Measurements from ENCODE around the gene ACOT11.

Gene ACOT11

DNA sequence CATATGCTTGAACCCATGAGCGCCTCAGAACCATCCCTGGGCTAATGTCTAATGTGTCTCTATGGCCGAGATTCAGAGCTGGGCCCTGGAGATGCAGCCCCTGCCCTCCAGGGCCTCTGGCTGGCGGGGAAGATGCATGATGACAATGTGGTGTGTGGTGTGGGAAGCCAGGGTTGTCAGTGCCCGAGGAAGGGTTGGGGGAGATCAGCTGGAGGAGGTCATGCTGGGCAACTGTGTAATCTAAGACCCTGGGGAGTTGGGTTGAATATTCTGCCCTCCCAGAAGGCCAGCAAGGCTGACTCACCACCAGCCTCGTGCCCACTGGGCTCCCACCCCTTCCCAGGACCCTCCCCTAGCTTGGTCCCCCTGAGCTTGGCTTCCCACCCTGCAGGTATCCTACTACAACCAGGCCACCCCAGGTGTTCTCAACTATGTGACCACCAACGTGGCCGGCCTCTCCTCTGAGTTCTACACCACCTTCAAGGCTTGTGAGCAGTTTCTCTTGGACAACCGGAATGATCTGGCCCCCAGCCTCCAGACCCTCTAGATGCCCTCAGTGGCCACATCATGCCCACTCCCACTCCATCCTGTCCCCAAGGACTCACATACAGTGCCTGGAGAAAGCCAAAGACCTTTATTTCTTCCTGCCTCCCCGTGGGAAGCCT lies 60.7 kb downstream of the ACOT11 start:
- Histone ChIP-seq H3K4me1 (no peaks in the 10 kb centered on the region), H3K9me3 (no peaks in the 10 kb centered on the region), H3K36me3 (replicated peaks) (no peaks in the 10 kb centered on the region), H3K27me3 (ENCODE audit: low read depth) (no peaks in the 10 kb centered on the region), H3K4me3 (no peak overlapping the region)
- in situ Hi-C loops (cut with MboI; ENCODE audit: low sequenced_read_pairs), result no loop called here
- no peak for DNase-seq (ENCODE audit: low spot score in 2 of 2)

- Histone ChIP-seq H3K9me3 (no peaks in the 10 kb centered on the region), H3K4me3 (no peak overlapping the region), H3K27me3 (ENCODE audit: low read depth) (no peaks in the 10 kb centered on the region), H3K36me3 (replicated peaks) (no peaks in the 10 kb centered on the region), H3K4me1 (no peaks in the 10 kb centered on the region)
- DNase-seq (ENCODE audit: low spot score in 2 of 2), result peak in 1 of 2 experiments; percentile 5
- in situ Hi-C loops (cut with MboI; ENCODE audit: low sequenced_read_pairs), result no loop called here
Measured at GRCh38 chr1:54609301-54609921, 61.4 kb downstream of the ACOT11 start.

GRCh38 chr1:54610048-54610447 lies 62.0 kb downstream of the ACOT11 start:
- in situ Hi-C loops (cut with MboI; ENCODE audit: low sequenced_read_pairs), result no loop called here
- Histone ChIP-seq H3K9me3 (no peaks in the 10 kb centered on the region), H3K4me3 (no peak overlapping the region), H3K27me3 (ENCODE audit: low read depth) (no peaks in the 10 kb centered on the region), H3K4me1 (no peaks in the 10 kb centered on the region), H3K36me3 (replicated peaks) (no peaks in the 10 kb centered on the region)
- DNase-seq (ENCODE audit: low spot score in 2 of 2), result peak in 1 of 2 experiments; percentile 6

DNA sequence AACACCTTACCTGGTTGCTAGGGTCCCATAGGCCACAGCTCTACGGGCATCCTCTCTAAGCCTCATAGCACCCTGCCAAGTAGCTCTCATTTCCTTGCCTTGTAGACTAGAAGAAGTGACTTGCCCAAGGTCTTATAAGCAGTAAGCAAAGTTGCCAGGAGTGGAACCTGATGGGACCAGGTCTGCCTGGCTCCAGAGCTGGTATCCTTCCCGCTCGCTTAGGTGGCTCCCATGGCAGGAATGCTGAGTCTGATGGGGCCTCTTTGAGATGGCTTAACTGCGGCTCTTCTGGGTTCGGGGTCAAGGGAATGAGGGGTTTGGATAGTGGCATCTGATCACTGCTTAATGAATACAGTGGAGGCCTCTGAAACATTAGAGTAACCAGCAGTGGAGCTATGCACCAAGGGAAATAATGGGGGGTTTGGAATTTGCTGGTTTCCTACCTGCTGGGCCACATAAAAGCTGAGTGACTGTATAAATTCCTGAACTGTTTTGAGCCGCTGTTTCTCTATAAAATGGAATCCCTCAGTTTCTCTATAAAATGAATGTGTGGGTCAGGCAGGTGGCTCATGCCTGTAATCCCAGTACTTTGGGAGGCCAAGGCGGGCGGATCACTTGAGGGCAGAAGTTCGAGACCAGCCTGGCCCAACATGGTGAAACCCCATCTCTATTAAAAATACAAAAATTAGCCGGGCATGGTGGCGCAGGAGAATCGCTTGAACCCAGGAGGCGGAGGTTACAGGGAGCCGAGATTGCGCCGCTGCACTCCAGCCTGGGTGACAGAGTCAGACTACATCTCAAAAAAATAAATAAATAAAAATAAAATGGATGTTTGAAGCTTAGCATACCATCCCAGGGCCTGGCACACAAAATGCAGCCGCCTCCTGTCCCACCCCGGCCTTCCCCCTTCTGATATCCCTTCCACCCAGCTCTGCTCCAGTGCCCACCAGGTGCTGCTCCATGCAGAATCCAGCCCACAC lies 62.9 kb downstream of the ACOT11 start:
- Histone ChIP-seq H3K36me3 (replicated peaks) (no peaks in the 10 kb centered on the region), H3K9me3 (no peaks in the 10 kb centered on the region), H3K27me3 (ENCODE audit: low read depth) (no peaks in the 10 kb centered on the region), H3K4me1 (no peaks in the 10 kb centered on the region), H3K4me3 (no peak overlapping the region)
- in situ Hi-C loops (cut with MboI; ENCODE audit: low sequenced_read_pairs), result no loop called here
- peak in 1 of 2 experiments; percentile 4 for DNase-seq (ENCODE audit: low spot score in 2 of 2)

DNA sequence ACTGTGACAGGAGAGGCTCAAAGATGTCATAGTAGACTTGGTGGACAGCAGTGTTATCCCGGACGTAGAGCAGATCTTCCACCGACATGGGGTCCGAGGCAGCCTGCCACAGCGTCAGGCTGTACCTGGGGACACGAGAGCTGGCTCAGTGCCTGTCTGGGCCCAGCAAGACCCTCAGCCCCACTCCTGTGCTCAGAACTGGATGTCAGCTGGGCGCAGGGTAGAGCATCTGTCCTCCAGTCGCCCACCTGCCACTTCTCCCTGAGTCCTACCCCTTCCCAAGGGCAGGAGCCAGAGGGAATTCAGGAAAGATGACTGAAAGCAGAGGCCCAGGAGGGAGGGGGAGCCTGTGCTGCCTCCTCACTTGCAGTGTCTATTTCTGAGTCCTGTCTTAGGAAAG lies 63.6 kb downstream of the ACOT11 start:
- peak in 1 of 2 experiments; percentile 4 for DNase-seq (ENCODE audit: low spot score in 2 of 2)
- in situ Hi-C loops (cut with MboI; ENCODE audit: low sequenced_read_pairs), result no loop called here

GRCh38 chr1:54614024-54614423 lies 66.0 kb downstream of the ACOT11 start:
- Histone ChIP-seq H3K36me3 (replicated peaks) (no peaks in the 10 kb centered on the region), H3K4me1 (no peaks in the 10 kb centered on the region), H3K9me3 (no peaks in the 10 kb centered on the region), H3K27me3 (ENCODE audit: low read depth) (no peaks in the 10 kb centered on the region), H3K4me3 (no peak overlapping the region)
- DNase-seq (ENCODE audit: low spot score in 2 of 2), result peak in 1 of 2 experiments; percentile 2
- in situ Hi-C loops (cut with MboI; ENCODE audit: low sequenced_read_pairs), result no loop called here

More for the DNA sequence above, 63.6 kb downstream of the ACOT11 start:
- Histone ChIP-seq H3K4me1 (no peaks in the 10 kb centered on the region), H3K9me3 (no peaks in the 10 kb centered on the region), H3K27me3 (ENCODE audit: low read depth) (no peaks in the 10 kb centered on the region), H3K36me3 (replicated peaks) (no peaks in the 10 kb centered on the region), H3K4me3 (no peak overlapping the region)

GRCh38 chr1:54614563-54614962 lies 66.5 kb downstream of the ACOT11 start:
- H3K27me3 ChIP-seq (ENCODE audit: low read depth), result no peaks in the 10 kb centered on the region
- in situ Hi-C loops (cut with MboI; ENCODE audit: low sequenced_read_pairs), result no loop called here
- no peaks in the 10 kb centered on the region for H3K4me1 ChIP-seq

GRCh38 chr1:54615531-54616279 lies 67.7 kb downstream of the ACOT11 start:
- DNase-seq (ENCODE audit: low spot score in 2 of 2), result peak in 1 of 2 experiments; percentile 3
- H3K4me1 ChIP-seq, result no peaks in the 10 kb centered on the region
- H3K27me3 ChIP-seq (ENCODE audit: low read depth), result no peaks in the 10 kb centered on the region
- H3K36me3 ChIP-seq (replicated peaks), result no peaks in the 10 kb centered on the region
- no peak overlapping the region for H3K4me3 ChIP-seq
- no peaks in the 10 kb centered on the region for H3K9me3 ChIP-seq
- in situ Hi-C loops (cut with MboI; ENCODE audit: low sequenced_read_pairs), result no loop called here

More at GRCh38 chr1:54614563-54614962, 66.5 kb downstream of the ACOT11 start:
- Histone ChIP-seq H3K4me3 (no peak overlapping the region), H3K9me3 (no peaks in the 10 kb centered on the region), H3K36me3 (replicated peaks) (no peaks in the 10 kb centered on the region)
- peak in 1 of 2 experiments; percentile 4 for DNase-seq (ENCODE audit: low spot score in 2 of 2)

DNA sequence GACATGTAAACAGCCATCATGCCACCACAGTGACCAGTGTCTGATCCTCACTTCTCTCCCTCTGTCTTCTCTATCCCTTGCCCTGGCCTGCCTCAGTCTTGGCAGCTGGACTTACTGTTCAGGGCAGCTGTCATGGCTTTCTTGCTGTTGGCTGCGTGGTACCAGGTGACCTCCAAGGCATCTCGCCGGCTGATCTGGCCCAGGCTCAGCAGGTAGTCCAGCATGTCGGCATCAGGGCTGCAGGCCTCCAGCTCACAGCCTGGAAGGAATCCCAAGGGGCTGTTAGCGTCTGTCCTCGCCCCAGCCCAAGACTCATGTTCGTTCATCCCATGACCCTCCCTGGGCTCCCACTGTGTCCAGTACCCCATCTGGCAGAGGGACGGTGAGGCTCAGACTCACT lies 71.7 kb downstream of the ACOT11 start:
- Histone ChIP-seq H3K27me3 (ENCODE audit: low read depth) (no peaks in the 10 kb centered on the region), H3K4me1 (no peaks in the 10 kb centered on the region), H3K36me3 (replicated peaks) (no peaks in the 10 kb centered on the region), H3K4me3 (no peak overlapping the region), H3K9me3 (no peaks in the 10 kb centered on the region)
- in situ Hi-C loops (cut with MboI; ENCODE audit: low sequenced_read_pairs), result no loop called here
- no peak for DNase-seq (ENCODE audit: low spot score in 2 of 2)

- in situ Hi-C loops (cut with MboI; ENCODE audit: low sequenced_read_pairs), result no loop called here
- no peaks in the 10 kb centered on the region for H3K9me3 ChIP-seq
- H3K4me3 ChIP-seq, result no peak within 1 kb of the TSS
- no peaks in the 10 kb centered on the region for H3K4me1 ChIP-seq
- H3K27me3 ChIP-seq (ENCODE audit: low read depth), result no peaks in the 10 kb centered on the region
- no peaks in the 10 kb centered on the region for H3K36me3 ChIP-seq (replicated peaks)
- no peak for DNase-seq (ENCODE audit: low spot score in 2 of 2)
Measured at GRCh38 chr1:54623216-54624007, 75.4 kb downstream of the ACOT11 start, which contains the start of gene FAM151A. FAM151A (minus strand) TSS chr1:54623525; CDS start chr1:54623395, 130 bp downstream.

DNA sequence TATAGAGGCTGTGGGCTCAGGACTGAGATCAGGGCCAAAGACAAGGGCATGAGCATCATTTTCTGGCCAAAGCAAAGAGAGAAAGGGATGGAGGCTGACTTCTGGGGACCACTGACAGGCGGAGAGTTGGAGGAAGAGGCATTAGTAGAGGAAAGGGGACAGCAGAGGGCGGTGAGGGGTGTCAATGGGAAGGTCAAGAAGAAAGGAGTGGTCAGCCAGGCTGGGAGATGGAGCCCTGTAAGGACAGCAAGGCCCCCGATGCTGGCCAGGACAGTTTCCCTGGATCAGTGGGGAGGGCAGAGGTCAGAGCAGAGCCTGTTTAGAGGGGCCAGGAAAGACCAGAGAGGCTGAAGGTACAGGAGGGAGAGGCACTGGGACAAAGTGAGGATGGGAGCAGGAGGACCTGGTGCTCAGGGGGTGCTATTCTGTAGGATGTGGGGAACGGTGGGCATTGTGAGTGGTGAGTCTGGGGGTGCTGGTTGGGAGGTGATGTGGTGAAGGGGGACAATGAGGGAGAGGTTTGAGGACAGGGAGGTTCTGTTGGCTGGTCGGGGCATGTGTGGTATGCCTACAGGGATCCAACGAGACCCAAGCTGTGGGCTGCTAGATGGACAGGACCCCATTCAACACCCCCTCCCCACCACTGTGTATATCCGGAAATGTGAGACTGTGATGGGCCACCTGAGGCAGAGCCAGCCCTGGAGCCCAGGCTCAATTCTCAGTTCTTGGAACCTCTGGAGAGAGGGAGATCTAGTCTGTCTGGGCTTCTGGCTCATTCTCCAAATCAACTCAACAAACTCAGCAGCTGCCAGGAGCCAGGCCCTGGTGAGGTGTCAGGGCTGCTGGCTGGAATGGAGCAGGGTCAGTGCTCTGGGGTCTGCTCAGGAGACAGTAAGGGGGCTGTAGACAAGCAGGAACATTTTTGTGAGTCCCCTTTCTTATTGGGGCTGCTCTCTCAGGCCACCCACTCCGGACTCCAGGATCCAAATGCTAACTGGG lies 76.7 kb downstream of the ACOT11 start:
- H3K4me1 ChIP-seq, result no peaks in the 10 kb centered on the region
- in situ Hi-C loops (cut with MboI; ENCODE audit: low sequenced_read_pairs), result no loop called here
- no peak for DNase-seq (ENCODE audit: low spot score in 2 of 2)
- no peak overlapping the region for H3K4me3 ChIP-seq
- H3K9me3 ChIP-seq, result no peaks in the 10 kb centered on the region
- no peaks in the 10 kb centered on the region for H3K36me3 ChIP-seq (replicated peaks)
- H3K27me3 ChIP-seq (ENCODE audit: low read depth), result no peaks in the 10 kb centered on the region

- Histone ChIP-seq H3K36me3 (replicated peaks) (no peaks in the 10 kb centered on the region), H3K9me3 (no peaks in the 10 kb centered on the region), H3K27me3 (ENCODE audit: low read depth) (no peaks in the 10 kb centered on the region), H3K4me1 (no peaks in the 10 kb centered on the region), H3K4me3 (no peak overlapping the region)
- in situ Hi-C loops (cut with MboI; ENCODE audit: low sequenced_read_pairs), result no loop called here
- no peak for DNase-seq (ENCODE audit: low spot score in 2 of 2)
Measured at GRCh38 chr1:54627196-54627595, 79.2 kb downstream of the ACOT11 start.
